ENCODE results near the gene ZNF324.
A peak's percentile ranks its signal among the peaks of the same experiment; 100 is the strongest.
"Not testable (repeated sequence)": the region's sequence is repeated elsewhere in the genome, so short reads cannot be mapped to it uniquely, and the experiment has no call there.

Gene ZNF324

DNA sequence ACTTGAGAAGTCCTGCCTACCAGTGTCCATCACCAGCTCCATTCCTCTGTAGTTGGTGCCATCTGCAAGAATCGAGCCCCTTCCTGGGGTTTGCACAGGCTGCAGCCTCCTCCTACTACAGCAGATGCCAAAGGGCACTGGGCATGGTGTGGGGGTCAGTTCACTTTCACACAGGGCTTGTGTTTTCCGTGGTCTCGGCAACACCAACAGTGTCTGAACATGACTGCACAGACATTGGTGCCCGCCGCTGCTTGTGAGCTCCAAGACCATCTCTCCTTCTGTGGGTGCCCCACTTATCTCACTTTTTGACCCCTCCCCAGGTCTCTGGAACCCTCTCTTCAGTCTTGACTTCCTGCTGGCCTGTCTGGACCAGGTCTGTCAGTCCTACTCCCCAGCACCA, 24.5 kb downstream of the ZNF324 start:
- no peak for TF ChIP-seq CTCF (IDR thresholded peaks at IDR 0.05; ENCODE audit: control insufficient read depth, extremely low read depth, insufficient read depth)
- no peak overlapping the region for H3K4me3 ChIP-seq (ENCODE audit: low read depth, low read length)
- no peak for DNase-seq (ENCODE audit: low read depth)

DNA sequence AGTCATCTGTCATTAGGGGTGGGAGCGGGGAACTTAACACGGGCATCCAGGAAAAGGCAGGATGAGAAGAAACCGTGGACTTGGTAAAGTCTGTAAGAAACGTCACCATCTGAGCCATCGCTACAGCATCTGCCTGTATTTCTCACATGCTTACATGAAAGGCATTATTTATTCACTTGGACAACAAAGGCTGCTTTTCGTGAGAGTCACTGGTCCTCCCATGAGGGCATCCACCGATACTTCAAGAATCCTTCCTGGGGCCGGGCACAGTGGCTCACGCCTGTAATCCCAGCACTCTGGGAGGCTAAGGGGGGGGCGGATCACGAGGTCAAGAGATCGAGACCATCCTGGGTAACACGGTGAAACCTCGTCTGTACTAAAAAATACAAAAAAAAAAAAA, 25.4 kb downstream of the ZNF324 start:
- no peak overlapping the region for H3K4me3 ChIP-seq (ENCODE audit: low read depth, low read length)
- DNase-seq (ENCODE audit: low read depth) = no peak
- TF ChIP-seq CTCF (IDR thresholded peaks at IDR 0.05; ENCODE audit: control insufficient read depth, extremely low read depth, insufficient read depth) = no peak

DNA sequence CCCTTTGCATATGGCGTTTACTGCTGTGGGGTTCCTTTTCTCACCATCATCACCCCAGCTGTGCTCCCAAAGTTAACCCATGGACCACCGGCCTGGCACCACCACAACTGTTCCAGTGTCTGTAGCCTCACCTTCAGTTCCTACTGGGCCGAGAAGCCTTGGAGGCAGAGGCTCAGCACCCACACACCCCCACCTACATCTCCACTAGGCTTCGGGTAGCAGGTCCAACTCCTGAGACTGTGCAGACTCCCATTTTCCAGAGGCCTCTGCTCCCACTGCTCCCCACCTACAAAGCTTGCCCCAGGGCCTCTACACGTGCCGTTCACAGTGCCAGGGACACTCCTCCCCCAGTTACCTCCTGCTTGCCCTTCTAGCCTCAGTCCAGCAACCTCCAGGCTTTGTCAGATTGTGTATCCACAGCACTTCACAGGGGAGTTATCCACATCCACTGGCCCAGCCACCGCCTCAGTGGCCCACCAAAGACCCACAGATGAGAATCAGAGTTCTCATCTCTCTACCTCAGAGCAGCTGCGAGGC, 30.8 kb downstream of the ZNF324 start:
- peak overlapping the region; percentile 83 for H3K4me3 ChIP-seq (ENCODE audit: low read depth, low read length)

GRCh38 chr19:58498316-58499020, 31.6 kb downstream of the ZNF324 start:
- TF ChIP-seq CTCF (IDR thresholded peaks at IDR 0.05; ENCODE audit: control insufficient read depth, extremely low read depth, insufficient read depth) = no peak
- H3K4me3 ChIP-seq (ENCODE audit: low read depth, low read length) = peak overlapping the region; percentile 83
- no peak for DNase-seq (ENCODE audit: low read depth)

More for the DNA sequence above, 30.8 kb downstream of the ZNF324 start:
- no peak for TF ChIP-seq CTCF (IDR thresholded peaks at IDR 0.05; ENCODE audit: control insufficient read depth, extremely low read depth, insufficient read depth)
- DNase-seq (ENCODE audit: low read depth) = no peak

GRCh38 chr19:58499021-58499927, 32.4 kb downstream of the ZNF324 start:
- H3K4me3 ChIP-seq (ENCODE audit: low read depth, low read length) = peak overlapping the region; percentile 83
- TF ChIP-seq CTCF (IDR thresholded peaks at IDR 0.05; ENCODE audit: control insufficient read depth, extremely low read depth, insufficient read depth) = no peak
- peak; percentile 98 for DNase-seq (ENCODE audit: low read depth)

DNA sequence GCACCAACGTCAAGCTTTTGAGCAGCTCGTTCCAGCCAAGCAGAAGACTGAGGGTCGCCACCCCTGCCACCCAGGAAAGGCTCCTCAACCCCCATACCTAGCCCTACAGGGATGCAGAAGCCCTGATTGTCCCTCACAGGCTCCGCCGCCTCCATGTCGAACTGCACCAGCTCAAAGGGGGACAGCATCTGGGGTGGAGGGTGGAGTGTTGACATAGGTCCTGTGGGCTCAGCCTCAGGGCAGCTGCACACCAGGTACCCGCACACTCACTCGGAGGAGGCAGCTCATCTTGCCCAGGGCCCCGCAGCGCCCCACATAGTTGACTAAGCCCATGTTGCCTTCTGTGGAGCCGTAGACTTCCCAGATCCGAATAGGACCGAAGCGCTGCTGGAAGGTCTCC, 33.4 kb downstream of the ZNF324 start:
- peak overlapping the region; percentile 69 for H3K4me3 ChIP-seq (ENCODE audit: low read depth, low read length)
- DNase-seq (ENCODE audit: low read depth) = no peak
- no peak for TF ChIP-seq CTCF (IDR thresholded peaks at IDR 0.05; ENCODE audit: control insufficient read depth, extremely low read depth, insufficient read depth)

GRCh38 chr19:58507602-58508223, 40.8 kb downstream of the ZNF324 start:
- not testable (repeated sequence) for H3K4me3 ChIP-seq (ENCODE audit: low read depth, low read length); DNase-seq (ENCODE audit: low read depth)

All from LNCaP clone FGC (cell line).